B cell (primary cell): ENCODE results near the gene MACROH2A1. TPM values are rescaled to one million over a fixed set of nuclear protein-coding genes. Genes with fewer than 3 reads are reported as not detected.

Source experiments
- ATAC-seq: fragments of 200-7000 bp; cut with Tn5 transposase; one replicate; pipeline ENCODE4 v1.10.0; 2021; ENCODE audit warnings: low read depth, mild to moderate bottlenecking, moderate number of reproducible peaks, moderate library complexity
- CTCF ChIA-PET: fragments of 350-600 bp; sonication (Branson Sonifier 250); formaldehyde crosslinking; loops from one replicate; lab custom pipeline; 2021; ENCODE audit warnings: antibody characterized with exemption, inconsistent platforms; lab: Charles Lee
- POLR2A ChIA-PET: fragments of 350-600 bp; sonication (Branson Sonifier 250); formaldehyde crosslinking; loops from one replicate; lab custom pipeline; 2021; ENCODE audit warnings: antibody characterized with exemption; lab: Charles Lee
- DNase-seq: peaks from one replicate; pipeline ENCODE4 v3.0.0; 2013
- H2AFZ ChIP-seq: 2 replicates; pipeline ENCODE4 v1.6.1; 2012; ENCODE audit warnings: mild to moderate bottlenecking, low read depth, low read length; ENCODE audit not compliant: insufficient read depth, poor library complexity, severe bottlenecking
- H3K27ac ChIP-seq, 2 donors: 1 replicate in 1 of 2; 2 replicates in 1 of 2; pipeline ENCODE4 v1.5.1; 2012 to 2013; ENCODE audit warnings: low read length in 2 of 2, mild to moderate bottlenecking in 2 of 2, moderate library complexity in 1 of 2
- H3K27me3 ChIP-seq, 4 experiments: fragments of 200-600 bp in 1 of 4; sonication (generic) in 1 of 4; replicated peaks in 1 of 4; 1 replicate in 2 of 4; 2 replicates in 2 of 4; pipeline versions ENCODE4 v1.6.1 to v1.7.0; 2013 to 2016; ENCODE audit warnings: low read length in 3 of 4, mild to moderate bottlenecking in 2 of 4, mixed read lengths in 1 of 4, moderate library complexity in 1 of 4; ENCODE audit not compliant: insufficient read depth in 4 of 4, control insufficient read depth in 3 of 4; ENCODE audit errors: control extremely low read depth in 1 of 4
- H3K36me3 ChIP-seq, 2 experiments: replicated peaks in 1 of 2; 1 replicate in 1 of 2; 2 replicates in 1 of 2; pipeline versions ENCODE4 v1.6.1 to v1.7.1; 2013; ENCODE audit warnings: low read length in 1 of 2; ENCODE audit not compliant: insufficient read depth in 2 of 2, control insufficient read depth in 1 of 2; ENCODE audit errors: control extremely low read depth in 1 of 2, extremely low read depth in 1 of 2
- H3K4me1 ChIP-seq, 2 donors: fragments of 200-600 bp in 1 of 2; sonication (generic) in 1 of 2; 1 replicate in 1 of 2; 2 replicates in 1 of 2; pipeline versions ENCODE4 v1.5.1 to v1.6.1; 2013 to 2017; ENCODE audit warnings: low read length in 2 of 2; ENCODE audit not compliant: control insufficient read depth in 2 of 2, insufficient read depth in 2 of 2
- H3K4me2 ChIP-seq: replicated peaks from 2 replicates; pipeline ENCODE3; 2012; ENCODE audit warnings: mild to moderate bottlenecking, low read depth, low read length; ENCODE audit not compliant: poor library complexity, severe bottlenecking
- H3K4me3 ChIP-seq, 5 experiments: fragments of 200-600 bp in 1 of 5; sonication (generic) in 1 of 5; 1 replicate in 3 of 5; 2 replicates in 2 of 5; pipeline versions ENCODE4 v1.5.1 to v1.7.0; 2011 to 2016; ENCODE audit warnings: low read length in 4 of 5, mild to moderate bottlenecking in 4 of 5, low read depth in 2 of 5, control low read depth in 1 of 5, moderate library complexity in 1 of 5; ENCODE audit not compliant: insufficient read depth in 1 of 5; ENCODE audit errors: control extremely low read depth in 1 of 5, extremely low read depth in 1 of 5
- H3K79me2 ChIP-seq: fragments of 200-600 bp; sonication (generic); one replicate; pipeline ENCODE4 v1.6.0; 2016; ENCODE audit warnings: low read length; ENCODE audit not compliant: control insufficient read depth, insufficient read depth
- H3K9ac ChIP-seq: fragments of 200-600 bp; sonication (generic); 2 replicates; pipeline ENCODE4 v1.6.1; 2017; ENCODE audit warnings: mild to moderate bottlenecking, low read length, moderate library complexity
- H3K9me3 ChIP-seq, 3 donors: one replicate each; pipeline versions ENCODE4 v1.6.1 to v1.7.1; 2013; ENCODE audit warnings: low read length in 2 of 3; ENCODE audit not compliant: control insufficient read depth in 2 of 3, insufficient read depth in 1 of 3; ENCODE audit errors: control extremely low read depth in 1 of 3
- H4K20me1 ChIP-seq: 2 replicates; pipeline ENCODE4 v1.6.0; 2012; ENCODE audit warnings: mild to moderate bottlenecking, low read length; ENCODE audit not compliant: insufficient read depth, control insufficient read depth, poor library complexity, severe bottlenecking
- H3K27ac Mint-ChIP-seq: one replicate; pipeline ENCODE4 v1.8.0; 2021; ENCODE audit warnings: mixed read lengths
- H3K27me3 Mint-ChIP-seq: one replicate; pipeline ENCODE4 v1.8.0; 2021; ENCODE audit warnings: mixed read lengths
- H3K4me1 Mint-ChIP-seq: one replicate; pipeline ENCODE4 v1.8.0; 2021; ENCODE audit warnings: mixed read lengths
- H3K4me3 Mint-ChIP-seq: one replicate; pipeline ENCODE4 v1.8.0; 2021; ENCODE audit warnings: mixed read lengths
- H3K9me3 Mint-ChIP-seq: one replicate; pipeline ENCODE4 v1.8.0; 2022; ENCODE audit warnings: mixed read lengths; ENCODE audit not compliant: insufficient read depth
- CTCF ChIP-seq: fragments of 200-600 bp; IDR thresholded peaks from one replicate; pipeline ENCODE4 v1.8.0; 2022; ENCODE audit warnings: antibody characterized with exemption, mild to moderate bottlenecking
- EZH2 ChIP-seq: IDR thresholded peaks from 2 replicates; pipeline ENCODE4 v1.6.1; 2012; ENCODE audit warnings: borderline replicate concordance, low read depth, mild to moderate bottlenecking, moderate library complexity, low read length; ENCODE audit not compliant: insufficient read depth, poor library complexity, severe bottlenecking
- WGBS: methylation state at CpG from one replicate; pipeline ENCODE4 v1.1.5; 2013; ENCODE audit warnings: missing lambda C conversion rate; ENCODE audit not compliant: insufficient coverage; 5-methylcytosine and 5-hydroxymethylcytosine counted together
- intact Hi-C: fragments of 100-400 bp; cut with micrococcal nuclease; formaldehyde crosslinking; loops from one replicate; pipeline ENCODE4 v1.10.0; 2022
- polyA plus RNA-seq: library from polyadenylated mRNA; depleted of rRNA; stranded (reverse); fragments of >200 nt; gene quantifications from 2 replicates; pipeline ENCODE4 v1.2.3, GENCODE V29; 2012
- total RNA-seq, 2 donors: library from RNA; stranded (reverse); fragments of 120-200 nt in 1 of 2; gene quantifications; 1 replicate in 1 of 2; 2 replicates in 1 of 2; pipeline versions ENCODE4 v1.2.3 to v1.2.4, GENCODE V29; 2013 to 2022

The MACROH2A1 gene
- total and polyA plus RNA-seq, 2 donors (not counting 1 experiment from before 2014, with no cell fraction given), result 80.1 to 99.7 TPM

GRCh38 chr5:135445306-135445985 lies 46.4 kb upstream of the MACROH2A1 start:
- WGBS, result 84% methylated on average over 14 of the region's 14 CpGs
- DNase-seq (no peak), ATAC-seq (no peak)
- TF ChIP-seq CTCF (no peak), EZH2 (no peak)
- Histone ChIP-seq H3K9ac (no peak overlapping the region), H3K79me2 (no peaks in the 10 kb centered on the region), H3K4me3 (no peak overlapping the region), H3K36me3 (no peaks in the 10 kb centered on the region), H2AFZ (no peak overlapping the region), H3K4me1 (peaks cover 0 to 10% of the 10 kb centered on the region in 2 donors), H3K9me3 (no peaks in the 10 kb centered on the region), H3K27me3 (peaks cover 0 to 20% (median 0%) of the 10 kb centered on the region in 4 experiments), H4K20me1 (no peaks in the 10 kb centered on the region), H3K27ac (no peak overlapping the region), H3K4me2 (no peak overlapping the region)
- Mint-ChIP-seq H3K9me3 (no peaks in the 10 kb centered on the region), H3K27ac (no peak overlapping the region), H3K4me1 (peaks cover 5% of the 10 kb centered on the region), H3K27me3 (peaks cover 35% of the 10 kb centered on the region), H3K4me3 (no peak overlapping the region)
- ChIA-PET POLR2A (no interaction called here), CTCF (interaction anchor here (3.0 kb wide), 1 partner anchor 12 kb away, joined by 11 read pairs; no protein-coding TSS in a partner anchor)
- intact Hi-C loops, result no loop called here

- Histone ChIP-seq H3K4me2 (no peak overlapping the region), H3K27me3 (peaks cover 0 to 20% (median 0%) of the 10 kb centered on the region in 4 experiments), H3K79me2 (no peaks in the 10 kb centered on the region), H3K9me3 (no peaks in the 10 kb centered on the region), H3K4me3 (no peak overlapping the region), H3K27ac (no peak overlapping the region), H3K36me3 (no peaks in the 10 kb centered on the region), H4K20me1 (no peaks in the 10 kb centered on the region), H2AFZ (no peak overlapping the region), H3K9ac (no peak overlapping the region), H3K4me1 (peaks cover 0 to 10% of the 10 kb centered on the region in 2 donors)
- POLR2A ChIA-PET, result no interaction called here
- intact Hi-C loops, result no loop called here
- Mint-ChIP-seq H3K4me3 (no peak overlapping the region), H3K27me3 (peaks cover 31% of the 10 kb centered on the region), H3K9me3 (no peaks in the 10 kb centered on the region), H3K27ac (no peak overlapping the region), H3K4me1 (peaks cover 5% of the 10 kb centered on the region)
- DNase-seq (no peak), ATAC-seq (no peak)
- TF ChIP-seq EZH2 (no peak), CTCF (no peak)
- CTCF ChIA-PET, result interaction anchor here (3.0 kb wide), 1 partner anchor 13 kb away, joined by 11 read pairs; no protein-coding TSS in a partner anchor
- 100% methylated on average over 6 of the region's 6 CpGs for WGBS
Measured at GRCh38 chr5:135444881-135445280, 45.9 kb upstream of the MACROH2A1 start.
